ENCODE results near the gene KCNK4. TPM values are rescaled to one million over a fixed set of nuclear protein-coding genes. Genes with fewer than 3 reads are reported as not detected.

The KCNK4 gene
- total and polyA plus RNA-seq, 2 donors: 0.13 TPM; not detected in 1

DNA sequence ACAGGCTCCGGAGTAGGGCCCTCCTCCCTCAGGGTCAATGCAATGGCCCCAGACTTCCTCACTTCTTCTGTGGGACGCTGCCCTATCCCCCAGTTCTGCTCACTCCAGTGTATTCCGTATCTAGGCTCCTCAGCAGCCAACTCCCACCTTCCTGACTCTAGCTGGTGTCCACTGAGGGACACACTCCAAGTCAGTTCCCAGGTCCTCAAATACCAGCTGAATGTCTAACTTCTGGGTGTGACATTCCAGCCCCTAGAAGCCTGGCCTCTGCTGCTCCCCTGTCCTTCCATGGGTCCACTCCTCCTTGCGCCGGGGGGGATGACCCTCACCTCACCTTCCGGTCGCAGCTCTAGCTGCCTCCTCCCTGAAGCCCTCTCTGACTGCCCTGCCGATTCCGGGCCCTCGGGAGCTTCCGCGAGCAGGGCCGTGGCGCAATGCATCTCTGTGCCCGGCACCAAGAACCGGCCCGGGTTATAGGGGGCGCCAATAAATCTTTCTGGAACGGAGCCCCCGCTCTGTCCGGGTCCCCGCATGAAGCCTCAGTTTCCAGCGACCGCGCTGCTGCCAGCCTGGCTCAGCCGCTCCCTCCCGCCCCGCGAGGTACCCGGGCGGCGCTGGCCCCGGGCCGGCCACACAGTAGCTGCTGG is 22.1 kb upstream of the KCNK4 start:
- no peak for DNase-seq (ENCODE audit: extremely low spot score)
- H3K4me3 ChIP-seq (ENCODE audit: low read depth, low read length): peak overlapping the region; percentile 59
- H3K36me3 ChIP-seq (ENCODE audit: insufficient read depth): no peaks in the 10 kb centered on the region
- H3K4me1 ChIP-seq (ENCODE audit: insufficient read depth): no peaks in the 10 kb centered on the region
- WGBS: under 1% methylated on average over 34 of the region's 34 CpGs
- peak overlapping the region; percentile 92 for H3K27ac ChIP-seq (ENCODE audit: low read depth)

- under 1% methylated on average over 58 of the region's 58 CpGs for WGBS
- no peaks in the 10 kb centered on the region for H3K4me1 ChIP-seq (ENCODE audit: insufficient read depth)
- DNase-seq (ENCODE audit: extremely low spot score): peak; percentile 99
- H3K4me3 ChIP-seq (ENCODE audit: low read depth, low read length): peak overlapping the region; percentile 59
- H3K36me3 ChIP-seq (ENCODE audit: insufficient read depth): no peaks in the 10 kb centered on the region
- peak overlapping the region; percentile 92 for H3K27ac ChIP-seq (ENCODE audit: low read depth)
Measured at GRCh38 chr11:64269540-64270220, 21.4 kb upstream of the KCNK4 start.

DNA sequence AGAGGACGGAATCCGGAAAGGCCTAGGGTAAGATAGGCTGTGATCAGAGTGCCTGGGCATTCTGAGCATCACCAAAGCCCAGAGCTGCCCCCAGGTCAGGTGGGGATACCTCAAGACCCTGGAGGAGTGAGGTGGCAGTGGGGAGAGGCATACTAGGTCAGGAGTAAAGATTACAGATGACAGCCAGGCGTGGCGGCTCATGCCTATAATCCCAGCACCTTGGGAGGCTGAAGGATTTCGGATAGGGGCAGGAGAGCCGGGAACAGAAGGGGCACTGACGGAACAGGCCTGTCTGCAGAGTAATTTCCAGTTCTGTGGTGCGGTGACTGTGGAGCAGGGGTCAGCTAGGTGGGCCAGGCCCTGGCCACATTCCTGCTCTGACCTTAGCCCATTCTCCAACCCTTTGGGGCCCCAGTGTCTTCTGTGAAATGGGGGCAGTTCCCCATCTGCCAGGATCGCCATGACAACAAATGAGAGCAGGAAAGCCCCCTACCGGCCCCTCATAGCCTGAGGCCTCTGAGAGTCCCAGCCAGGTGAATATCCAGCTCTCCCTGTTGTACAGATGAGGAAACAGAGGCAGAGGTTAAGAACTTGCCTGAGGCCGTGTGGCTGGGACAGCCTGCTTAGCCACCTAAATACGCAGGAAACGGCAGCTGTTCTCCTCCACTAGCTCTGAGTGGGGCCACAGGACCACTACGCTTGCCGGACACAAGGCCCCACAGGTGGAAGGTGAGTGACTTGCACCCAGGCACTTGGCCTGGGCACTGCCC is 15.9 kb upstream of the KCNK4 start:
- no peak for DNase-seq (ENCODE audit: extremely low spot score)

DNA sequence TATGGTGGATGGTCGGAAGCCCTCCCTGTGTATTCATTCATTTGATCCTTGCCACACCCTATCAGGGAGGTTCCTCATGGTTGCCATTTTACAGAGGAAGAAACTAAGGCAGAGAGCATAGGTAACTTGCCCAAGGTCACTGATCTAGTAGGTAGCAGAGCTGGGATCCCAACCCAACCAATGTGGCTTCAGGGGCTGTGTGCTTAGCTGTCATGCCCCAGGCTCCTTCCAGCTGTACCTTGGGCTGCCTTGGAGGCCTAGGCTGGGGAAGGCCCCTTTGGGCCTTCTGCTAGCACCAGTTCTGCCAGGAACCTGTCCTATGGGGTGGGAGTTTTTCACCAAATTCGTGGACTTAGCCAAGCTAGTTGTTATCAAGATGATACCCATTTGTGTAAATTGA is 15.3 kb upstream of the KCNK4 start:
- no peak for DNase-seq (ENCODE audit: extremely low spot score)
- no peak overlapping the region for H3K4me3 ChIP-seq (ENCODE audit: low read depth, low read length)
- WGBS: 75% methylated on average over 2 of the region's 2 CpGs
- no peaks in the 10 kb centered on the region for H3K4me1 ChIP-seq (ENCODE audit: insufficient read depth)
- no peaks in the 10 kb centered on the region for H3K36me3 ChIP-seq (ENCODE audit: insufficient read depth)
- H3K27ac ChIP-seq (ENCODE audit: low read depth): no peak overlapping the region

More for the DNA sequence above, 15.9 kb upstream of the KCNK4 start:
- Histone ChIP-seq H3K4me3 (ENCODE audit: low read depth, low read length) (no peak overlapping the region), H3K4me1 (ENCODE audit: insufficient read depth) (no peaks in the 10 kb centered on the region), H3K27ac (ENCODE audit: low read depth) (no peak overlapping the region), H3K36me3 (ENCODE audit: insufficient read depth) (no peaks in the 10 kb centered on the region)
- WGBS: 88% methylated on average over 15 of the region's 15 CpGs

DNA sequence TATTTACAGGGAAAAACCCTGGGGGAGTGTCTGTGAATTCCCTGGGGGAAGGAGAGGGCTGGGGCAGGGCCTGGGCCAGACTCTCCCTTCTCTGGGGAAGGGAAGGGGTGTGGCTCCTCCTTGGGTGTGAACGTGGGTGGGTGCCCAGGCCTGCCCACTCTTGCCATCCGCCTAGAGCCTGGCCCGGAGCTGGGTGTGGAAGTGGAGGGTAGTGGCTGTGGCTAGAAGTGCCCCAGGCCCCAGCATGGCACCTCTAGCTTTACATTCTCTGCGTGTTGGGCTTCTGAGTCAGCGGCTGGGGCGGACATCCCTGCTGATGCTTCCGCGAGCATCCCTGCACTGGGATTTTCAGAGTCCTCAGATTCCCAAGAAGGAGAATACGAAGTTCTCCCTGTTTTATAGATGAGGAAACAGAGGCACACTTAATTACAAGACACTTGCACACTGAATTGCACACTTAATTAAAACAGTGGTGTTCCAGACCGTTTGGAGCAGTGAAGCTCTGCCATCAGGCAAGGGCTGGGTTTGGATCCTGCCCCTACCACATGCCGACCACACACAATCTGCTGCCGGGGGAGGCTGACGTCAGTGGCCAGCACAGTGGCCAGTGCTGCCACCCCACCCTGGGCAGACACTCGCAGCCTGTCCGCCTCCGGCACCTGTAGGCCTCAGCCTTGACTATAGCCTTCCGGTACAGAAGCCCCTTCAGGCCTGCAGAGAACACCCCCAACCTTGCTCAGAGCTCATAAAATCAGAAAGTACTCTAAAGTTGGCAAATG is 14.3 kb upstream of the KCNK4 start:
- no peaks in the 10 kb centered on the region for H3K4me1 ChIP-seq (ENCODE audit: insufficient read depth)

GRCh38 chr11:64278576-64279190 is 12.4 kb upstream of the KCNK4 start:
- H3K36me3 ChIP-seq (ENCODE audit: insufficient read depth): no peaks in the 10 kb centered on the region

More for the DNA sequence above, 14.3 kb upstream of the KCNK4 start:
- Histone ChIP-seq H3K4me3 (ENCODE audit: low read depth, low read length) (no peak overlapping the region), H3K36me3 (ENCODE audit: insufficient read depth) (no peaks in the 10 kb centered on the region), H3K27ac (ENCODE audit: low read depth) (no peak overlapping the region)
- 78% methylated on average over 17 of the region's 17 CpGs for WGBS
- DNase-seq (ENCODE audit: extremely low spot score): no peak

DNA sequence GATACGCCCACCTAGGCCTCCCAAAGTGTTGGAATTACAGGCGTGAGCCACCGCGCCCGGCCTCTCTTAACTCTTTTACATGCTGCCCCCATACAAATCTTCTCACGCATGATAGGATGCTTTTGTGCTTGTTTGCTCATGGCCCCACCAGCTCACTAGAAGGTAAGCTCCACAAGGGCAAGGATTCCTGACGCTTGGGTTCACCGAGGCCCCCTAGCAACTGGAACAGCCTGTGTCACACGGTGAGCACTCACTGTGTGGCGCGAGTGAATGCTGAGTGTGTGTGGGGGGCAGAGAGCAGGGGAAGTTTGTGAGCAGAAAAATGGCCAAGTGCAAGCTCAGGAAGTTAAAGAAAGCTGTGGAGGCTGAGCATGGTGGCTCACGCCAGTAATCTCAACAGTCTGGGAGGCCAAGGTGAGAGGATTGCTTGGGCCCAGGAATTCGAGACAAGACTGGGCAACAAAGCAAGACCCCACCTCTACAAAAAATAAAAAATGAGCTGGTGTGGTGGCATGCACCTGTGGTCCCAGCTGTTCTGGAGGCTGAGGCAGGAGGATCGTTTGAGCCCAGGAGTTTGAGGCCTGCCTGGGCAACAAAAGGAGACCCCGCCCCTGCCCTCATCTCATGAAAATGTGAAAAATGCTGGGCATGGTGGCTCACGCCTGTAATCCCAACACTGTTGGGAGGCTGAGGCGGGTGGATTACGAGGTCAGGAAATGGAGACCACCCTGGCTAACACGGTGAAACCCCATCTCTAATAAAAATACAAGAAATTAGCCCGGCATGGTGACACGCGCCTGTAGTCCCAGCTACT is 8.9 kb upstream of the KCNK4 start:
- WGBS: 94% methylated on average over 22 of the region's 22 CpGs
- Histone ChIP-seq H3K4me3 (ENCODE audit: low read depth, low read length) (no peak overlapping the region), H3K4me1 (ENCODE audit: insufficient read depth) (no peaks in the 10 kb centered on the region), H3K27ac (ENCODE audit: low read depth) (no peak overlapping the region), H3K36me3 (ENCODE audit: insufficient read depth) (no peaks in the 10 kb centered on the region)
- DNase-seq (ENCODE audit: extremely low spot score): no peak

More at GRCh38 chr11:64278576-64279190, 12.4 kb upstream of the KCNK4 start:
- H3K4me1 ChIP-seq (ENCODE audit: insufficient read depth): no peaks in the 10 kb centered on the region
- 86% methylated on average over 8 of the region's 8 CpGs for WGBS
- no peak for DNase-seq (ENCODE audit: extremely low spot score)
- H3K27ac ChIP-seq (ENCODE audit: low read depth): no peak overlapping the region
- no peak overlapping the region for H3K4me3 ChIP-seq (ENCODE audit: low read depth, low read length)

DNA sequence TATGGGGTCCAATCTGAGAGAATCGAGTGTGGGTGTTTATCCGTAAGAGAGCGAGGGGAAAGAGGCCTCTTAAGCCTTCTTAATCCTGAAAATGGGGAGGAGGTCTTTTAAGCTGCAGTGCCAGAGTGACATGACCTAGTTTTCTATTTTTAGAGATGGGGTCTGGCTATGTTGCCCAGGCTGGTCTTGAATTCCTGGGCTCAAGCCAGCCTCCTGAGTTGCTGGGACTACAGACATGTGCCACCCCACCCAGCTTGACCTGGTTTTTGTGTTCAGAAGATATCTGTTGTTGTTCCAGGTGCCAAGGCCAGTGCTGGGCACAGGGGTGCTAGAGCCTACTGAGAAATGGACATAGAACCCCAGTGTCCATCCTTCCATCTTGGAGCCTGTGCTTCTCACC is 8.0 kb upstream of the KCNK4 start:
- Histone ChIP-seq H3K4me3 (ENCODE audit: low read depth, low read length) (no peak overlapping the region), H3K27ac (ENCODE audit: low read depth) (no peak overlapping the region), H3K36me3 (ENCODE audit: insufficient read depth) (no peaks in the 10 kb centered on the region), H3K4me1 (ENCODE audit: insufficient read depth) (no peaks in the 10 kb centered on the region)
- DNase-seq (ENCODE audit: extremely low spot score): no peak
- 90% methylated on average over 3 of the region's 3 CpGs for WGBS

DNA sequence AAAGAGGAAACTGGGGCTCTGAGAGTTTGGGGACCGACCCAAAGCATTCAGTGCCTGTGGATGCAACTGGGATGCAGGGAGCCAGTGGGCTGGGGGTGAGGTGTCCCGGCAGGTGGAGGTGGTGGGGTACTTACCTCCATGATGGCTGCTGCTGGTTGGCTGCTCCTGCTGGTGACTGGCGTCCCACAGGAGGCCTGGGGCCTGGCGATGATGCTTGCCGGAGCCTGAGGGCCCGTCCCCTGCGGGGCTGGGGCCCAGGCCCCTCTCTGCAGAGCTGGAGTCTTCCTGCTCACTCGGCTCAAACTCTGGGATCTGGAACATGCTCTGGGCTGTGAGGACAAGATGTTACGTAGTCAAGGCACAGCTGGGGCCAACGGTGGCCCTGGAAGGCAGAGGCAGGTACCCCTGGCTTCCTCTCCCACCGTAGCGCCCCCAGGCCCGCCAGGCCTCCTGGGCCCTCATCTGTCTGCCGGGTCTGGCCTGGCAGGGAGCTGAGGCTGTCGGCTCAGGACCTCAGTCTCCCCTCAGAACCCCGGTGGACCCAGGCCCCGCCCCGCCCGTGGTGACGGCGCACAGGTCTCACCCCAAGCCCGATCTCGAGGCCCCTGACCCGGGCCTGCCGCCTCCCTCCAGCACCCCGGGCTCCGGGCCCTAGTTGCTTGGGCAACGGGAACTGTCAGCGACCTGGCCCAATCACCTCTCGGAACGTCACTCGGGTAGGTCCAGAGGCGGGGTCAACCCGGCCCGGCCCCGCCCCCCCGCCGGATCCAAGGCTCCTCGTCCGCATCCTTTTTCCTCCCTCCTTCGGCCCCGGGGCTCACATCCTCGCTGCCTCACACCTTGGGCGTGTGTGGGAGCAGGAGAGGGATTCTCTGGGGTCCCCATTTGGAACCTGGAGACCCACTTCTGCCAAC is 6.8 kb upstream of the KCNK4 start, which contains the start of gene BAD:
Gene BAD (minus strand): TSS at position 618 of the 914 bp plus-strand sequence. CDS start 297 bp downstream, at position 321.
- peak; percentile 88 for DNase-seq (ENCODE audit: extremely low spot score)
- H3K4me1 ChIP-seq (ENCODE audit: insufficient read depth): no peaks in the 10 kb centered on the region
- peak within 1 kb of the TSS; percentile 96 for H3K27ac ChIP-seq (ENCODE audit: low read depth)
- WGBS: 3% methylated on average over 44 of the region's 44 CpGs
- H3K4me3 ChIP-seq (ENCODE audit: low read depth, low read length): peak within 1 kb of the TSS; percentile 75
- H3K36me3 ChIP-seq (ENCODE audit: insufficient read depth): no peaks in the 10 kb centered on the region

GRCh38 chr11:64284962-64285884 is 5.9 kb upstream of the KCNK4 start, which contains the start of gene GPR137:
Gene GPR137 (plus strand): TSS chr11:64285848. CDS start chr11:64286525, 677 bp downstream.
- H3K36me3 ChIP-seq (ENCODE audit: insufficient read depth): no peaks in the 10 kb centered on the region
- under 1% methylated on average over 100 of the region's 102 CpGs for WGBS
- peak within 1 kb of the TSS; percentile 75 for H3K4me3 ChIP-seq (ENCODE audit: low read depth, low read length)
- H3K27ac ChIP-seq (ENCODE audit: low read depth): peak within 1 kb of the TSS; percentile 96
- no peak for DNase-seq (ENCODE audit: extremely low spot score)
- no peaks in the 10 kb centered on the region for H3K4me1 ChIP-seq (ENCODE audit: insufficient read depth)
